SK-N-MC (cell line): Measurements from ENCODE around the gene C2CD2.

Experiments
- DNase-seq: peaks from one replicate; pipeline ENCODE4 v3.0.0-alpha.2; 2011; ENCODE audit warnings: low read depth, low spot score
- H3K27ac ChIP-seq: fragments of 200-600 bp; sonication (generic); 2 replicates; pipeline ENCODE4 v1.5.1; 2016; ENCODE audit warnings: mixed run types
- H3K36me3 ChIP-seq: fragments of 200-600 bp; sonication (generic); 2 replicates; pipeline ENCODE4 v1.6.1; 2017; ENCODE audit warnings: antibody characterized with exemption, low read length, mixed read lengths; ENCODE audit not compliant: insufficient read depth
- H3K4me3 ChIP-seq: fragments of 200-600 bp; sonication (generic); 2 replicates; pipeline ENCODE4 v1.5.1; 2016
- H3K9ac ChIP-seq: fragments of 200-600 bp; sonication (generic); 2 replicates; pipeline ENCODE4 v1.8.0; 2017; ENCODE audit warnings: mixed run types, mixed read lengths; ENCODE audit not compliant: insufficient read length
- H3K9me3 ChIP-seq: fragments of 200-600 bp; sonication (generic); 2 replicates; pipeline ENCODE4 v1.6.1; 2017; ENCODE audit warnings: low read depth, mild to moderate bottlenecking, antibody characterized with exemption, low read length, moderate library complexity, mixed read lengths
- EZH2 ChIP-seq: fragments of 200-600 bp; sonication (generic); IDR thresholded peaks from one replicate; pipeline ENCODE4 v1.6.1; 2017; ENCODE audit warnings: antibody characterized with exemption
- FOXP2 ChIP-seq: optimal IDR thresholded peaks from 2 replicates; pipeline ENCODE3; 2011; ENCODE audit warnings: mild to moderate bottlenecking, moderate library complexity; ENCODE audit not compliant: insufficient read depth; ENCODE audit errors: extremely low read length, control extremely low read depth
- POLR2AphosphoS5 ChIP-seq: IDR thresholded peaks from 2 replicates; pipeline ENCODE4 v1.6.1; 2012; ENCODE audit warnings: mild to moderate bottlenecking, low read depth, low read length, borderline replicate concordance

Gene C2CD2

DNA sequence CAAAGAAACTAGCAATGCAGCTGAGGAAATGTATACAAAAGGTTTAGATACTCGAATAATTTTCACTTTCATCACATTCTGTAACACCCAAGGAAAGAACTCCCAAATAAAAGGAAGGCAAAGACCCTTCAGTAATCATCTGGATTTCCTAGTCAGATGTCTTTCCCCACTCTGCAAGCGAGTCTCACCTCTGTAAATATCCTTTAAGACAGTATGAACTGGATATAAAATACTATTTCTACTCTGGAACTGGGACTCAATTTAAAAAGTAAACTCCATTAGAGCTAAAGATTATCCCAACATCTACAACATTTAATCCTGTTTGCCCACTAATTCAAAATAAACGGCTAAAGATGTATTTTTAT, 27.0 kb downstream of the C2CD2 start:
- no peaks in the 10 kb centered on the region for H3K9me3 ChIP-seq
- no peaks in the 10 kb centered on the region for H3K36me3 ChIP-seq
- peak overlapping the region; percentile 47 for H3K9ac ChIP-seq
- TF ChIP-seq FOXP2 (no peak), POLR2AphosphoS5 (no peak), EZH2 (no peak)
- H3K4me3 ChIP-seq = peak overlapping the region; percentile 46
- H3K27ac ChIP-seq = peak overlapping the region; percentile 60
- no peak for DNase-seq

DNA sequence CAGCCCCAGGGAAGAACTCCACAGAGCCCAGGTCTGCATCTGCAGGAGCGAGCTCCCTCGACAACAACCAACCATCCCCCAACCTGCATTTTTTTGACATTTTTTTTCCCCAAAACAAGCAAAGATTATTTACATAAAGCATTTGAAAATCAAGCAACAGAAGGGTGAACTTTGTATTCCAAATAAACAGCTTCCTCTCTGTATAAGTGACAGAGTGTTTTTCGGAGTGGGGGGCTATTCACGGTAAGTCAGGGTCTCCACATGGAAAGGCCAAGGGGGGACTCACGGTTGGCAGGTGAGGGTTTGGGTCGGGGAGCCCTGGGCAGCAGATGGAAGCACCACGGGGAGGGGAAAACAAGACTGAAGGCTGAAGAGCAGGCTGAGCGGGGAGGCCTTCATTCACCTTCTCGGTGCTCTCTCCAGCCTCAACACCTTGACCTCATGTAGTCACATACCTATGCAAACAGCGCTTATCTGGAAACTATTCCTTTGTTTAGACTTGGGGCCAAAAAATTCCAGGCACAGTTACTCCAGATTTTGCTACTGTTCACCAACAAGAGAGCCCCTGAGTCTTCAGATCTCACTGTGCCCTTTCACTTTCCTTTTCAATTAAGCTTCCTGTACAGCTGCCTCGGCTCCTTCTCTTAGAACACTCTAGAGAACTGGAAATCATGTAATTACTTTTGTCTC, 27.6 kb downstream of the C2CD2 start:
- peak overlapping the region; percentile 46 for H3K4me3 ChIP-seq
- H3K36me3 ChIP-seq = no peaks in the 10 kb centered on the region
- no peaks in the 10 kb centered on the region for H3K9me3 ChIP-seq
- TF ChIP-seq POLR2AphosphoS5 (no peak), FOXP2 (no peak), EZH2 (no peak)
- peak overlapping the region; percentile 47 for H3K9ac ChIP-seq
- DNase-seq = no peak
- H3K27ac ChIP-seq = peak overlapping the region; percentile 60

GRCh38 chr21:41925767-41926116, 28.1 kb downstream of the C2CD2 start:
- Histone ChIP-seq H3K36me3 (no peaks in the 10 kb centered on the region), H3K9ac (no peak overlapping the region), H3K4me3 (no peak overlapping the region), H3K27ac (no peak overlapping the region), H3K9me3 (no peaks in the 10 kb centered on the region)
- DNase-seq = no peak
- TF ChIP-seq FOXP2 (no peak), POLR2AphosphoS5 (no peak), EZH2 (no peak)

DNA sequence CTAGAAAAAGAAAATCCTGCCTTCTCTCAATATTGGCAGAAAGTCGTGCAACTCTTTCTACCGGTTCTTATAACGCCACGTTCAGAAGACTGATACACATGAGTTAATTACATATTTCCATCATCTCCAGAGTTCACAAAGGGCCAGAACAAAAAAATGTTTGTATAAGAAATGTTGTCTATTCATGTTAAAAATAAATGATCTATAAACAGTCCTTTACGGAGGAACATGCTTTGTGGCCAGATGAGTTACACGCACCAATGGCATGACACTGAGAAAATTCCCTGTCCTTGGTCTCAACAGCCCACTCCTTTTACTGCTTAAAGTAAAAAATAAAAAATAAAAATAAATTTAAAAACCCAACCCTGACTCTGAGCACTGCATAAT, 29.5 kb downstream of the C2CD2 start:
- DNase-seq = no peak
- H3K9ac ChIP-seq = no peak overlapping the region
- H3K4me3 ChIP-seq = no peak overlapping the region

DNA sequence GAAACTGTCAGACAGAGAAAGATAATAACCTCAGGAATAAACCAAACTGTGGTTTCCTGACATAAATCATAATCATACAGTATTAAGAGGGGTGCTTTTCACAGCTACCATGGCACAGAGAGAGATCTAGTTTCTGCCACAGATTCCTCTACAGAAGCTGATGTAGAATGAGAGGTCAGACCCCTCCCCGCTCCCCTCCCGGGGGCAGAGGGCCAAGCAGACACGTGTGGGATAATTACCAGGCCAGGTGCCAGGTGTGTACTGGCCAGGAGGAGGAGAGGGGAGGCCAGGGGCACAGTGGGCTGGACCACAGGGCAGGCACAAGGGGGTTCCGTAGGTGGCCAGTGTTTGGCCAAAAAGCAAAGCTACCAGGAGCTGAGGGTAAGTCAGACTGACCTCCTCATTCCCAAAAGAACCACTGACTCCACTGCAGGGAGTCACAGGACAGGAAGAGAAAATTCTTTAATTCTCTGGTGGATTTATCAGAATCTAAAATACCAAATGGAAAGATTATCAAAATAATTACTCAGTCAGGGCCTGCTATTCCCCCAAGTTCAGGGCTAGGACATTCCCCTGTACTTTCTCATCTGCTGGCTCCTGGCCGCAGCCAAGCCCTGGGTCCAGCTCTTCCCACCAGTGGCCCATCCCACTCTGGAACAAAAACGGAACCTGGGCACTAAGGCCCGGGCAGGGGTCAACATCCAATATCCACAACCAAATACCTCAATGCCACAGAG, 30.0 kb downstream of the C2CD2 start:
- no peak for TF ChIP-seq FOXP2
- H3K9ac ChIP-seq = no peak overlapping the region
- H3K27ac ChIP-seq = no peak overlapping the region
- peak; percentile 35 for DNase-seq
- no peaks in the 10 kb centered on the region for H3K9me3 ChIP-seq
- peak overlapping the region; percentile 10; the same call in 1 of the 2 replicates for H3K4me3 ChIP-seq
- no peaks in the 10 kb centered on the region for H3K36me3 ChIP-seq

More for the DNA sequence above, 29.5 kb downstream of the C2CD2 start:
- Histone ChIP-seq H3K9me3 (no peaks in the 10 kb centered on the region), H3K27ac (no peak overlapping the region), H3K36me3 (no peaks in the 10 kb centered on the region)
- TF ChIP-seq FOXP2 (no peak), POLR2AphosphoS5 (no peak), EZH2 (no peak)

GRCh38 chr21:41923186-41923585, 30.6 kb downstream of the C2CD2 start:
- no peak for DNase-seq
- H3K4me3 ChIP-seq = peak overlapping the region; percentile 10; the same call in 1 of the 2 replicates
- no peak for TF ChIP-seq FOXP2
- TF ChIP-seq POLR2AphosphoS5 = no peak
- TF ChIP-seq EZH2 = no peak
- H3K9ac ChIP-seq = no peak overlapping the region
- H3K27ac ChIP-seq = no peak overlapping the region
- H3K9me3 ChIP-seq = no peaks in the 10 kb centered on the region
- H3K36me3 ChIP-seq = no peaks in the 10 kb centered on the region

DNA sequence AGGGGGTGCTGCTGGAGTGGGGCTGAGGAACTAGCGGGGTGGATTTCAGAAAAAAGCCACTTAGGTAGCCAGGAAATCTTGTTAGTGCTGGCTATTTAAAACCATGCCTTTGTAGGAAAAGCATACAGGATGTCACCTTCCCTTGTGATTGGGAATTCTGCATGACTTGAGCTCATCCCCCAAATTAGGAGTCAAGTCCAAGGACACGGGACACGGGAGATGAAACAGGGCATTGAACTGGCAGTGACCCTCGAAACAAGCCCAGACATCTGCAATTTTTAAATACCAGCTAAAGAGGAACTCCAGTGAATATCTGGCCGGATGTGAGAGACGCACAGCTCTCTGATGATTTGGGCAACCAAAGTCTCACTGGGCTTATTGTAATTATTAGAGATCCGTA, 32.8 kb downstream of the C2CD2 start:
- Histone ChIP-seq H3K27ac (no peak overlapping the region), H3K9ac (no peak overlapping the region)
- DNase-seq = no peak

DNA sequence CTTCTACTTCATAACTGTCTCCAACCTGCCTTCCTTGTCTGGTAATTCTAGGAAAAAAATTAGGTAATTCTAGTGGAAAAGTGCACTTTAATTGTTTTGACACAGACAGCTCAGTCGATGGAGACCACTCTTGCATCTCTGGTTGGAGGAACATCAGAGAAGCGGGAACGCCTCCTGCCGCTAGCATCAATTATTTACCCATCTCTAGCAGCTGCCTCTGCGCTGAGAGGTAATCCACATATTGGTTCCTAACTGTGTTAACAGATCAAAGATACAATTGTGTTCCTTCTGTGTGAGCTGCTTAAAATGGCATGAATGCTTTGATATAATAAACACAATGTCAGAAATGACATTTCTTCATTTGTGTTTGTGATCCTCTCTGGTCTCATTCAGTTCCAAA, 33.3 kb downstream of the C2CD2 start:
- Histone ChIP-seq H3K4me3 (no peak overlapping the region), H3K9me3 (no peaks in the 10 kb centered on the region), H3K9ac (no peak overlapping the region), H3K27ac (no peak overlapping the region), H3K36me3 (no peaks in the 10 kb centered on the region)
- no peak for DNase-seq
- TF ChIP-seq EZH2 = no peak
- no peak for TF ChIP-seq FOXP2
- no peak for TF ChIP-seq POLR2AphosphoS5

More for the DNA sequence above, 32.8 kb downstream of the C2CD2 start:
- Histone ChIP-seq H3K9me3 (no peaks in the 10 kb centered on the region), H3K4me3 (no peak overlapping the region), H3K36me3 (no peaks in the 10 kb centered on the region)
- TF ChIP-seq EZH2 (no peak), POLR2AphosphoS5 (no peak), FOXP2 (no peak)
